ENCODE results near the gene ABCC9. TPM values are rescaled to one million over a fixed set of nuclear protein-coding genes. Genes with fewer than 3 reads are reported as not detected.

Gene ABCC9
- total RNA-seq, 1 experiment from 2014 or later = not detected

- H4K5ac ChIP-seq (ENCODE audit: insufficient read length, low read depth, low read length) = no peak overlapping the region
- Mint-ChIP-seq H3K9me3 (peaks cover 6 to 7% of the 10 kb centered on the region in 2 experiments; a peak in 3 of 5 replicates), H3K27me3 (ENCODE audit: low read depth) (peaks cover 7% of the 10 kb centered on the region), H3K36me3 (ENCODE audit: insufficient read depth in 1 of 3, low read depth in 3 of 3) (no peaks in the 10 kb centered on the region; a peak in 1 of 7 replicates), H3K4me3 (no peak overlapping the region), H3K4me1 (no peaks in the 10 kb centered on the region), H3K27ac (no peak overlapping the region)
- no peak overlapping the region for H3K4me2 ChIP-seq (ENCODE audit: insufficient read depth, insufficient read length, low read length)
- H3K79me2 ChIP-seq (ENCODE audit: insufficient read depth, low read length) = no peaks in the 10 kb centered on the region
- H3K4me1 ChIP-seq (ENCODE audit: insufficient read depth, low read length) = no peaks in the 10 kb centered on the region
- no CpG with 5 or more reads among the region's 2 CpGs for WGBS (ENCODE audit: extremely low coverage, insufficient read length, low lambda C conversion rate)
- no peak overlapping the region for H2AK5ac ChIP-seq (ENCODE audit: insufficient read length, low read length)
- TF ChIP-seq CTCF (conservative IDR thresholded peaks at IDR 0.05) = no peak
- H3K27ac ChIP-seq (ENCODE audit: insufficient read length, low read depth, low read length) = no peak overlapping the region
- no peak overlapping the region for H3K9ac ChIP-seq (ENCODE audit: extremely low read depth, insufficient read length, low read length)
- DNase-seq = no peak
- H2BK12ac ChIP-seq (ENCODE audit: insufficient read length, low read depth, low read length) = no peak overlapping the region
- H4K20me1 ChIP-seq (ENCODE audit: control insufficient read depth, insufficient read depth, insufficient read length) = no peaks in the 10 kb centered on the region
- H3K18ac ChIP-seq (ENCODE audit: insufficient read length, low read depth, low read length) = no peak overlapping the region
- H3K4ac ChIP-seq (ENCODE audit: low read depth, low read length) = no peak overlapping the region
- H2BK5ac ChIP-seq (ENCODE audit: insufficient read length, low read length) = no peak overlapping the region
- no peaks in the 10 kb centered on the region for H3K79me1 ChIP-seq (ENCODE audit: insufficient read depth, low read depth, low read length, poor library complexity, severe bottlenecking)
- H4K91ac ChIP-seq (ENCODE audit: insufficient read length, low read depth, low read length) = no peak overlapping the region
- no peaks in the 10 kb centered on the region for H3K27me3 ChIP-seq (ENCODE audit: insufficient read depth, low read length)
- no peak overlapping the region for H2BK20ac ChIP-seq (ENCODE audit: low read depth, low read length, poor library complexity, severe bottlenecking)
- no peak overlapping the region for H4K8ac ChIP-seq (replicated peaks; ENCODE audit: insufficient read length, low read depth, low read length)
- no peaks in the 10 kb centered on the region for H3K23me2 ChIP-seq (ENCODE audit: insufficient read length, low read depth, low read length, poor library complexity, severe bottlenecking)
- no peaks in the 10 kb centered on the region for H3K9me3 ChIP-seq (ENCODE audit: control insufficient read depth, low read depth, low read length)
- H2AFZ ChIP-seq (ENCODE audit: low read length) = no peak overlapping the region
- H3T11ph ChIP-seq (ENCODE audit: low read length) = no peak overlapping the region
- no peak overlapping the region for H3K23ac ChIP-seq (ENCODE audit: insufficient read length, low read depth, low read length)
- no peak overlapping the region for H2BK15ac ChIP-seq (ENCODE audit: low read depth, low read length)
- no peak overlapping the region for H3K14ac ChIP-seq (ENCODE audit: insufficient read depth, low read length)
- no peak overlapping the region for H2BK120ac ChIP-seq (ENCODE audit: low read depth, low read length, poor library complexity, severe bottlenecking)
- no peak overlapping the region for H3K56ac ChIP-seq (ENCODE audit: insufficient read length, low read depth, low read length)
Observed at GRCh38 chr12:21877293-21877982, 63.8 kb downstream of the ABCC9 start.

All from H9 (cell line).